ENCODE measurements around the gene GSTO2. TPM values are rescaled to one million over a fixed set of nuclear protein-coding genes. Genes with fewer than 3 reads are reported as not detected.

The GSTO2 gene
- total and polyA plus RNA-seq, 2 donors: 3.4 to 6.5 TPM

GRCh38 chr10:104300736-104301292, 31.8 kb downstream of the GSTO2 start:
- H3K36me3 ChIP-seq (ENCODE audit: insufficient read depth): no peaks in the 10 kb centered on the region
- H3K27ac ChIP-seq (ENCODE audit: low read depth): no peak overlapping the region
- H3K4me3 ChIP-seq (ENCODE audit: low read depth, low read length): no peak overlapping the region
- no peak for DNase-seq (ENCODE audit: extremely low spot score)
- no peaks in the 10 kb centered on the region for H3K4me1 ChIP-seq (ENCODE audit: insufficient read depth)
- WGBS: 28% methylated on average over 7 of the region's 7 CpGs

GRCh38 chr10:104301907-104302690, 33.1 kb downstream of the GSTO2 start:
- WGBS: 77% methylated on average over 3 of the region's 3 CpGs
- H3K4me3 ChIP-seq (ENCODE audit: low read depth, low read length): no peak overlapping the region
- no peak for DNase-seq (ENCODE audit: extremely low spot score)
- no peaks in the 10 kb centered on the region for H3K4me1 ChIP-seq (ENCODE audit: insufficient read depth)
- H3K27ac ChIP-seq (ENCODE audit: low read depth): no peak overlapping the region
- no peaks in the 10 kb centered on the region for H3K36me3 ChIP-seq (ENCODE audit: insufficient read depth)

GRCh38 chr10:104303594-104304355, 34.8 kb downstream of the GSTO2 start:
- no peaks in the 10 kb centered on the region for H3K4me1 ChIP-seq (ENCODE audit: insufficient read depth)

GRCh38 chr10:104304356-104304745, 35.4 kb downstream of the GSTO2 start:
- 90% methylated on average over 4 of the region's 4 CpGs for WGBS
- Histone ChIP-seq H3K4me3 (ENCODE audit: low read depth, low read length) (no peak overlapping the region), H3K27ac (ENCODE audit: low read depth) (no peak overlapping the region), H3K4me1 (ENCODE audit: insufficient read depth) (no peaks in the 10 kb centered on the region), H3K36me3 (ENCODE audit: insufficient read depth) (no peaks in the 10 kb centered on the region)
- DNase-seq (ENCODE audit: extremely low spot score): no peak

More at GRCh38 chr10:104303594-104304355, 34.8 kb downstream of the GSTO2 start:
- Histone ChIP-seq H3K36me3 (ENCODE audit: insufficient read depth) (no peaks in the 10 kb centered on the region), H3K27ac (ENCODE audit: low read depth) (no peak overlapping the region), H3K4me3 (ENCODE audit: low read depth, low read length) (no peak overlapping the region)
- WGBS: 50% methylated on average over 2 of the region's 2 CpGs
- DNase-seq (ENCODE audit: extremely low spot score): no peak

GRCh38 chr10:104304927-104305326, 35.9 kb downstream of the GSTO2 start:
- H3K4me3 ChIP-seq (ENCODE audit: low read depth, low read length): no peak overlapping the region
- H3K27ac ChIP-seq (ENCODE audit: low read depth): no peak overlapping the region
- H3K36me3 ChIP-seq (ENCODE audit: insufficient read depth): no peaks in the 10 kb centered on the region
- 71% methylated on average over 8 of the region's 8 CpGs for WGBS
- no peak for DNase-seq (ENCODE audit: extremely low spot score)
- H3K4me1 ChIP-seq (ENCODE audit: insufficient read depth): no peaks in the 10 kb centered on the region

- 74% methylated on average over 3 of the region's 3 CpGs for WGBS
- no peaks in the 10 kb centered on the region for H3K4me1 ChIP-seq (ENCODE audit: insufficient read depth)
Measured at GRCh38 chr10:104306897-104307296, 37.9 kb downstream of the GSTO2 start.

GRCh38 chr10:104307576-104308438, 38.8 kb downstream of the GSTO2 start:
- DNase-seq (ENCODE audit: extremely low spot score): no peak
- H3K4me3 ChIP-seq (ENCODE audit: low read depth, low read length): no peak overlapping the region
- H3K4me1 ChIP-seq (ENCODE audit: insufficient read depth): no peaks in the 10 kb centered on the region
- 77% methylated on average over 10 of the region's 10 CpGs for WGBS
- H3K36me3 ChIP-seq (ENCODE audit: insufficient read depth): no peaks in the 10 kb centered on the region
- no peak overlapping the region for H3K27ac ChIP-seq (ENCODE audit: low read depth)

More at GRCh38 chr10:104306897-104307296, 37.9 kb downstream of the GSTO2 start:
- DNase-seq (ENCODE audit: extremely low spot score): no peak
- H3K27ac ChIP-seq (ENCODE audit: low read depth): no peak overlapping the region
- no peak overlapping the region for H3K4me3 ChIP-seq (ENCODE audit: low read depth, low read length)
- H3K36me3 ChIP-seq (ENCODE audit: insufficient read depth): no peaks in the 10 kb centered on the region

- no peak overlapping the region for H3K27ac ChIP-seq (ENCODE audit: low read depth)
- H3K36me3 ChIP-seq (ENCODE audit: insufficient read depth): no peaks in the 10 kb centered on the region
- 76% methylated on average over 4 of the region's 4 CpGs for WGBS
- no peaks in the 10 kb centered on the region for H3K4me1 ChIP-seq (ENCODE audit: insufficient read depth)
- DNase-seq (ENCODE audit: extremely low spot score): no peak
- H3K4me3 ChIP-seq (ENCODE audit: low read depth, low read length): no peak overlapping the region
Measured at GRCh38 chr10:104308439-104308903, 39.5 kb downstream of the GSTO2 start.

GRCh38 chr10:104309980-104310978, 41.3 kb downstream of the GSTO2 start:
- Histone ChIP-seq H3K4me1 (ENCODE audit: insufficient read depth) (no peaks in the 10 kb centered on the region), H3K4me3 (ENCODE audit: low read depth, low read length) (no peak overlapping the region), H3K27ac (ENCODE audit: low read depth) (no peak overlapping the region), H3K36me3 (ENCODE audit: insufficient read depth) (peaks cover 2% of the 10 kb centered on the region)
- DNase-seq (ENCODE audit: extremely low spot score): no peak
- 79% methylated on average over 15 of the region's 15 CpGs for whole genome bisulfite sequencing

- Histone ChIP-seq H3K27ac (ENCODE audit: low read depth) (no peak overlapping the region), H3K4me3 (ENCODE audit: low read depth, low read length) (no peak overlapping the region), H3K36me3 (ENCODE audit: insufficient read depth) (peaks cover 2% of the 10 kb centered on the region), H3K4me1 (ENCODE audit: insufficient read depth) (no peaks in the 10 kb centered on the region)
- WGBS: 87% methylated on average over 5 of the region's 5 CpGs
- no peak for DNase-seq (ENCODE audit: extremely low spot score)
Measured at GRCh38 chr10:104311184-104311720, 42.3 kb downstream of the GSTO2 start.

GRCh38 chr10:104314591-104315485, 45.9 kb downstream of the GSTO2 start:
- DNase-seq (ENCODE audit: extremely low spot score): no peak
- Histone ChIP-seq H3K36me3 (ENCODE audit: insufficient read depth) (peaks cover 2% of the 10 kb centered on the region), H3K27ac (ENCODE audit: low read depth) (no peak overlapping the region), H3K4me3 (ENCODE audit: low read depth, low read length) (no peak overlapping the region), H3K4me1 (ENCODE audit: insufficient read depth) (no peaks in the 10 kb centered on the region)
- 93% methylated on average over 43 of the region's 43 CpGs for WGBS
